ENCODE measurements around the gene PHKA2. TPM values are rescaled to one million over a fixed set of nuclear protein-coding genes. Genes with fewer than 3 reads are reported as not detected.

The PHKA2 gene
- total RNA-seq, 1 donor from 2014 or later: 22.0 TPM

DNA sequence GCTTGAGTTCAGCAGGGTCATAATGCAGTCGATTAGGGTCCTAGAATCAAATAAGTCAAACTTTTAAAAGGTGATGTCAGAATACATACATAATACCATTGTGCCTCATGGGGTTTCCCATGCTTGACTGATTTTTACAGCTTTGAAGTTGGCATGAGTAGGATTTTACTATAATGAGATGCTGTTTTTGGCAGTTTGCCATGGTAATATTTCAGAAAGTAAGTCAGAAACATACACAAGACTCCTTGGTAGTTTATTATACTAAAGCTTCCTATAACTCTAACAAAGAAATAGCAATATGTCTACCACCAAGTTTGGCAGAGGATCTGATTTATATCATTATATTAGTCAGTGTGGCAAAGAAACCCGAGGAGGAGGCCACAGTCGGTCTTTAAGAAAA is 45.2 kb downstream of the PHKA2 start:
- intact Hi-C loops (cut with micrococcal nuclease): no loop called here
- DNase-seq (ENCODE audit: low spot score): no peak
- H3K9me3 Mint-ChIP-seq: no peaks in the 10 kb centered on the region
- H3K4me3 Mint-ChIP-seq (ENCODE audit: low read depth): no peak overlapping the region
- peaks cover 6% of the 10 kb centered on the region for H3K36me3 Mint-ChIP-seq (ENCODE audit: low read depth)
- H3K27me3 Mint-ChIP-seq (ENCODE audit: low read depth): no peaks in the 10 kb centered on the region
- H3K27ac Mint-ChIP-seq: no peak overlapping the region
- no peaks in the 10 kb centered on the region for H3K4me1 Mint-ChIP-seq (ENCODE audit: low read depth)

DNA sequence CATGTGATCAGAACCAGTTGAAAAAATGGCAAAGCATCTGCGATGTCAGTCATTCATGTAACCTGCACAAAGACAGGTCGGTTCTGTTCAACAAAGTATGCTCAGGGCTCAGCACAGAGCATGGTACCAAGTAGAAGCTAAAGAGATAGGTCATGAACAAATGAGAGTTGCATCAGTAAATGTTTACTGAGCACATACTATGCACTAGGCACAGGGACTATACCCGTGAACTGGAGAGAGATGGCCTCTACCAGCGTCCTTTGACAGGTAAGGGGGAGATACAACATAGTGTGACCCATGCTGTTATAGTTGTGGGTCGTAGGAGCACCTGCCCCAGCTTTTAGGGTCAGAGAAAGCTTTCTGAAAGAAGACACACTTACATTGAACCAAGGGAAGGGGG is 46.7 kb downstream of the PHKA2 start:
- Mint-ChIP-seq H3K27ac (no peak overlapping the region), H3K27me3 (ENCODE audit: low read depth) (no peaks in the 10 kb centered on the region), H3K36me3 (ENCODE audit: low read depth) (peaks cover 6% of the 10 kb centered on the region), H3K4me1 (ENCODE audit: low read depth) (no peaks in the 10 kb centered on the region), H3K9me3 (no peaks in the 10 kb centered on the region), H3K4me3 (ENCODE audit: low read depth) (no peak overlapping the region)
- intact Hi-C loops (cut with micrococcal nuclease): no loop called here
- no peak for DNase-seq (ENCODE audit: low spot score)

DNA sequence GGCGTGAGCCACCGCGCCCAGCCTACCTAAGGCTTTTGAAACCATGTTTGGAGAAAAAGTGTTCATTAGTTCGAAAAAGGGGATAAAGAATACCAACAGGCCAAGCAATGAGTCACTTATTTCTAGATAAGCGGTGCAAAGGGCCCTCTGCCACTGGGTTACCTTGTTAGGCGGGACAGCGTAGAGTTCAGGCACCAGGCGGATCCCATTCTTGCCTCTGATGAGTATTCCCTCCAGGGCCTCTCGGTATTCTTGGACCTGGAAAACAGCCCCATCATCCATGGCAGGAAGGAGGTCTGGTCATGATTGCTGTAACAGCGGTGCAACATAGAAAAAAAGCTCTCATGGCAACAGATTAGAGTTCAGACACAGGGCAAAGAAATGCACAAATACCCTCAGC is 48.0 kb downstream of the PHKA2 start:
- Mint-ChIP-seq H3K9me3 (no peaks in the 10 kb centered on the region), H3K27ac (no peak overlapping the region), H3K4me3 (ENCODE audit: low read depth) (no peak overlapping the region), H3K36me3 (ENCODE audit: low read depth) (peaks cover 6% of the 10 kb centered on the region), H3K4me1 (ENCODE audit: low read depth) (no peaks in the 10 kb centered on the region), H3K27me3 (ENCODE audit: low read depth) (no peaks in the 10 kb centered on the region)
- DNase-seq (ENCODE audit: low spot score): no peak
- intact Hi-C loops (cut with micrococcal nuclease): no loop called here

DNA sequence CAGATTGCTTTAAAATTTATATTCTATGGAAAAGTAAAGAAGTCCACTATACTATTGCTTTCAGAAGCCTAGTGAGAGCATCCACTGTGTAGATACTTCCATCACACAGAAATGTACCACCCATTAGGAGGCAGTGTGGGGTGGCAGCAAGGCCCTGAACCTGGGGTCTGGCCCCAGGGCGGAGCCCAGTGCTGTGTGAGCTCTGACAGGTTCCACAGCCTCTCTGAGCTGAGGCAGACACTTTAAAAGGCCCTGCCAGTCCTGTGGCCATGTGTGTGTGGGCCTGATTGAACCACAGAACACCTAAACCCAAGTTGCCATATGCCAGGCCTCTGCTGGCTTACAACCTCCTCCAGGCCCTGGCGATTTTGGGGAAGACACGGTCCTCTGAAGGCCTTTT is 49.2 kb downstream of the PHKA2 start:
- Mint-ChIP-seq H3K27ac (no peak overlapping the region), H3K4me3 (ENCODE audit: low read depth) (no peak overlapping the region)
- intact Hi-C loops (cut with micrococcal nuclease): no loop called here

DNA sequence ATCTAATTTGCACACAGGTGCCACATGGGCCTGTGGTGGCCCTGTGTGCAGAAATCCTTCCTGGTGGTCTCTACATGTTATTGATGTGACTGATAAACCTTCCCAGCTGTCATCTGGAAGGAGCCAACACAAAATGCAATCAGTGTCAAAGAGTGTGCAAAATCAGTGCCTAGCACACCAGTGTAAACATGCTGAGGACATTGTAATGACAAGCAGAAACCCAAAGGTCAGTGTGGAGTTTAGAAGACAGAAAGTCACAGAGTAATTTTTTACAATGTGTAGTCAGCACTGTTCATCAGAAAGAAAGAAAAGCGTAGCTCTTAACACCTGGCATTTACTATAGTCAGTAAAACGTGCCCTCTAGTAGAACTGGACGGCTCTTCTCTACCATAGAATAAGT is 50.3 kb downstream of the PHKA2 start:
- intact Hi-C loops (cut with micrococcal nuclease): no loop called here
- Mint-ChIP-seq H3K36me3 (ENCODE audit: low read depth) (peaks cover 6% of the 10 kb centered on the region), H3K4me1 (ENCODE audit: low read depth) (no peaks in the 10 kb centered on the region), H3K27me3 (ENCODE audit: low read depth) (no peaks in the 10 kb centered on the region), H3K9me3 (no peaks in the 10 kb centered on the region), H3K27ac (no peak overlapping the region), H3K4me3 (ENCODE audit: low read depth) (no peak overlapping the region)
- no peak for DNase-seq (ENCODE audit: low spot score)

More for the DNA sequence above, 49.2 kb downstream of the PHKA2 start:
- no peak for DNase-seq (ENCODE audit: low spot score)
- Mint-ChIP-seq H3K9me3 (no peaks in the 10 kb centered on the region), H3K27me3 (ENCODE audit: low read depth) (no peaks in the 10 kb centered on the region), H3K36me3 (ENCODE audit: low read depth) (peaks cover 6% of the 10 kb centered on the region), H3K4me1 (ENCODE audit: low read depth) (no peaks in the 10 kb centered on the region)

DNA sequence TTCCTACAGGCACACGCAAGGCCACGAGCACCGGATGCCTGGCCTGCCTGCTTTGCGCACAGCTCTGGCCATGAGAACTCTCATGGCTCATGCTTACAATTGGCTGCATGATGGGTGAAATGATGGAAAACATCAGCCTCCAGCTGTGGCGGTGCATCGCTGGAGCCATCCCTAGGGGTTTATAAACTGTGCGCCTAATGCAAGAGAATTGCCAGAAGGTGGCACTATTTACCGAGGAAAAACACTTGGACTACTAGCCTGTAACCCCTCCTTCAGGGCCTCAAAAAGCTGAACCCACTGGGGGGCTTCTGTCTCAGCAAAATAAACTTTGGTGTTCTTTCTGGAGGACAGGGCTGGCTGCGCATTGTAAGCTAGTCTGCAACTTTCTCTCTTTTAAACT is 51.9 kb downstream of the PHKA2 start:
- DNase-seq (ENCODE audit: low spot score): no peak
- Mint-ChIP-seq H3K4me3 (ENCODE audit: low read depth) (no peak overlapping the region), H3K36me3 (ENCODE audit: low read depth) (no peaks in the 10 kb centered on the region), H3K27ac (no peak overlapping the region), H3K4me1 (ENCODE audit: low read depth) (no peaks in the 10 kb centered on the region), H3K27me3 (ENCODE audit: low read depth) (no peaks in the 10 kb centered on the region), H3K9me3 (no peaks in the 10 kb centered on the region)
- intact Hi-C loops (cut with micrococcal nuclease): no loop called here

DNA sequence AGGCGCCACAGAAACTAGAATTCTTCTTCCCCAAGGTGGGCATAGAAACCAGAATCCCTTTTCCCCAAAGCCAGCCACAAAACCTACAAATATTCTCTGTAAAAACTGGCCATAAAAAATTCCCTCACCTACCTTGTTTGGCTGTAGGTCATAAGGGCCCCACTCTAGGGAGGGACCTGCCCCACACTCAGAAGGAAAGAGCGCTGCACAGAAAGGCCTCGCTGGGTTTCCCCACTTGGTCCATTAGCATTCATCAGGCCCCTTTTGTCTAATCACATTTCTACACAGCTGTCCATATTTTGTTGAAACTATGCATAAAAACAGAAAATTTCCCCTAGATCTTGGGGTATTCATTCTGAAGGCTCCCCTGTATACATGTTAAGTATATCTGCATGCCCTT is 54.1 kb downstream of the PHKA2 start:
- no peaks in the 10 kb centered on the region for H3K9me3 Mint-ChIP-seq
- DNase-seq (ENCODE audit: low spot score): no peak
- peaks cover 7% of the 10 kb centered on the region for H3K36me3 Mint-ChIP-seq (ENCODE audit: low read depth)
- H3K4me1 Mint-ChIP-seq (ENCODE audit: low read depth): no peaks in the 10 kb centered on the region
- no peak overlapping the region for H3K4me3 Mint-ChIP-seq (ENCODE audit: low read depth)
- intact Hi-C loops (cut with micrococcal nuclease): no loop called here
- H3K27me3 Mint-ChIP-seq (ENCODE audit: low read depth): no peaks in the 10 kb centered on the region
- H3K27ac Mint-ChIP-seq: no peak overlapping the region

DNA sequence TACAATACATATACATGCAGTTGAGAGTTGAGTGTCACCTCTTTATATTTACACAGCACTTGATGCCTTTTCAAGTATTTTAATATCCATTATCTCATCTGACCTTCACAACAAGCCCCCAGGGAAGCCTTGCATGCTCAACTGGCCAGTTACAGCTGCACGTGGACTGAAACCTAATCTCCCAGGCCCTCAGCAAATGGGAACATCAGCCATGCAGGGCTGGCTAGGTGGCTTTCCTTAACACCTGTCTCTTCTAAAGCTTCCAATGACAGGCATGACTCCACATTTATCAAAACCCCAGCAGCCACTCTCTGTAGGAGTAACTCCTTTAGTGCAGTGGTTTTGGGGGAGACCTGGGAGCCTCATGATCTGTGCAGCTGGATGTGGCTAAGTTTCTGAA is 56.4 kb downstream of the PHKA2 start:
- no peak for DNase-seq (ENCODE audit: low spot score)
- Mint-ChIP-seq H3K4me3 (ENCODE audit: low read depth) (no peak overlapping the region), H3K27ac (no peak overlapping the region), H3K4me1 (ENCODE audit: low read depth) (no peaks in the 10 kb centered on the region), H3K36me3 (ENCODE audit: low read depth) (peaks cover 7% of the 10 kb centered on the region), H3K27me3 (ENCODE audit: low read depth) (no peaks in the 10 kb centered on the region), H3K9me3 (no peaks in the 10 kb centered on the region)
- intact Hi-C loops (cut with micrococcal nuclease): no loop called here

DNA sequence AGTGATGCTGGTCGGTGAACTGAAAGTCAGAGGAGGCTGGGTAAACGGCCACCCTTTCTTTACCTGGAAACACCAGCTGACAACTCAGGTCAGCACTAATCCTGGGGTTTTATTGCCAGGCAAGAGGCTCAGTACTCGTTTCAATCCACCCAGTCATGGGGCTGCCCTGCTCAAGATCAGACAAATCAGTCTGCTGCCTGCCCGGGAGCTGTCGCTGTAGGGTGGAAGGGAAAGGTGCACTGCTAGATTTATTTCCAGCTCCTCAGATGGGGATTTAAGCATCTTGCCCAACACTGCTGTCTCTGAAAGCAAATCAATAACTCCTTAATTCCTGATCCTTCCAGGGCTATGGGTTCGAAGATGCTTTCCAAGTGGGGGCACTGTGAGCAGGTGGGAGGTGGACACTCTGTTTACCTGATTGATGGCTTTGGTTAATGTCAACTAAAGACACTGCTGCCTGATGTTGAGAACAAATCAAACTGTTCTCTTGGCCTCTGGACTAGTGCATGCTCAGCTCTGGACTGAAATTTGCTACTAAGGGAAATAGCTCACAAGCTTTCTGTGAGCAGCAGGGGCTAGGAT is 59.3 kb downstream of the PHKA2 start:
- Mint-ChIP-seq H3K4me3 (ENCODE audit: low read depth) (no peak overlapping the region), H3K27me3 (ENCODE audit: low read depth) (no peaks in the 10 kb centered on the region), H3K27ac (no peak overlapping the region), H3K9me3 (no peaks in the 10 kb centered on the region), H3K36me3 (ENCODE audit: low read depth) (peaks cover 7% of the 10 kb centered on the region), H3K4me1 (ENCODE audit: low read depth) (no peaks in the 10 kb centered on the region)
- intact Hi-C loops (cut with micrococcal nuclease): no loop called here
- no peak for DNase-seq (ENCODE audit: low spot score)

DNA sequence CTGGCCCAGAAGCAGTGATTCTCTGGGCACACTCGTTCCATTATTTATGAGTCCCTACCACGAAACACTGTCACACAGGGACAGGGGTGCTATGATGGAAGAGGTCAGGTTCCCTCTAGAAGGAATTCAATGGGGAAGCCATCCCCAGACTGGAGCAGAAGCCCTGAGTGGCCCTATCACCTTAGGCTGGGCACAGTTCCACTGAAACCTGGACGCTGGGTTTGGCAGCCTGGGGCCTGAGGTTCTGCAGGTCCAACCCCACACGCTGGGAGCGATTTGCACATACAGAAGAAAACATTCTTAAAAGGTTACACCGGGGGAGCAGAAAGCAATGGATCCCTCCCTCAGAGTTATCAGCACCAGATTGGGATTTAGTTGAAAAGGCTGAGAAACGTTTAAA is 63.3 kb downstream of the PHKA2 start:
- Mint-ChIP-seq H3K27me3 (ENCODE audit: low read depth) (no peaks in the 10 kb centered on the region), H3K4me1 (ENCODE audit: low read depth) (no peaks in the 10 kb centered on the region), H3K4me3 (ENCODE audit: low read depth) (no peak overlapping the region), H3K27ac (no peak overlapping the region), H3K36me3 (ENCODE audit: low read depth) (peaks cover 25% of the 10 kb centered on the region), H3K9me3 (no peaks in the 10 kb centered on the region)
- no peak for DNase-seq (ENCODE audit: low spot score)
- intact Hi-C loops (cut with micrococcal nuclease): no loop called here

DNA sequence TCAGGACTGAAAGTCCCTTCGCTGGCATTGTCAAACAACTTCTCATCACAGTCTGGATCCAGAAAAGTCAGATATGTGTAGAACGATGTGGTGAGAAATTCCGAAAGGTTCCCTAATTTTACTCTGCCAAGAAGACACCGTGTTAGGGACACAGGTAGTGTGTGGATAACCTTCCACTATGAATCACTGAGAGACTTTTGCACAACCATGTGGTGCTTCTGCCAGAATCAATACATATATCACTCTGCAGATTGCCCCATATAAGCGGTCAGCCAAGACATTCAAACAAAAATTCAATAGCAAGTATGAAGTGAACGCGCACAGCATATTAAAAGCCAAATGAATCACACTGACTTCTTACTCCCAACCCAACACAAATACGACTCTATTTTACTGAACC is 63.8 kb downstream of the PHKA2 start:
- H3K9me3 Mint-ChIP-seq: no peaks in the 10 kb centered on the region

DNA sequence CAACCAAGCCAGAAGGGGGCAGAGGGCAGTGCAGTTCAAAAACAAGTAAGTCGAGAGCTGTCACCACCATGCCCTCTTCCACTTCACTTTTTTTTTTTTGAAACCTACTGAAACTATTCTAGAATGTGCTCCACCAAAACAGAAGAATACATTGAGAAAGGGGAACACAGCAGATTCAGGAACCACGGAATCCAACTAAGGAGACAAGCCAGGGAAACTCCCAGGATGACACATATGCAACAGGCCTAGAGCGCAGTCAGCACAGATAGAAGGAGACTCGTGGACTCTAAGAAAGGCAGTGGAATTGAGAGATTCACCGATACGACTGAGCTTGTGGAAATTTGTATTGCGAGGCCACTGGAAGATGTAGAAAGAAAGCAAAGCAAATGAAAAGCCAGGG is 66.1 kb downstream of the PHKA2 start:
- no peaks in the 10 kb centered on the region for H3K9me3 Mint-ChIP-seq
- H3K27ac Mint-ChIP-seq: no peak overlapping the region
- H3K4me3 Mint-ChIP-seq (ENCODE audit: low read depth): no peak overlapping the region
- peaks cover 28% of the 10 kb centered on the region for H3K36me3 Mint-ChIP-seq (ENCODE audit: low read depth)
- H3K27me3 Mint-ChIP-seq (ENCODE audit: low read depth): no peaks in the 10 kb centered on the region
- H3K4me1 Mint-ChIP-seq (ENCODE audit: low read depth): no peaks in the 10 kb centered on the region
- intact Hi-C loops (cut with micrococcal nuclease): no loop called here
- no peak for DNase-seq (ENCODE audit: low spot score)

More for the DNA sequence above, 63.8 kb downstream of the PHKA2 start:
- peaks cover 28% of the 10 kb centered on the region for H3K36me3 Mint-ChIP-seq (ENCODE audit: low read depth)
- intact Hi-C loops (cut with micrococcal nuclease): no loop called here
- H3K27ac Mint-ChIP-seq: no peak overlapping the region
- DNase-seq (ENCODE audit: low spot score): no peak
- no peaks in the 10 kb centered on the region for H3K27me3 Mint-ChIP-seq (ENCODE audit: low read depth)
- H3K4me1 Mint-ChIP-seq (ENCODE audit: low read depth): no peaks in the 10 kb centered on the region
- H3K4me3 Mint-ChIP-seq (ENCODE audit: low read depth): no peak overlapping the region

DNA sequence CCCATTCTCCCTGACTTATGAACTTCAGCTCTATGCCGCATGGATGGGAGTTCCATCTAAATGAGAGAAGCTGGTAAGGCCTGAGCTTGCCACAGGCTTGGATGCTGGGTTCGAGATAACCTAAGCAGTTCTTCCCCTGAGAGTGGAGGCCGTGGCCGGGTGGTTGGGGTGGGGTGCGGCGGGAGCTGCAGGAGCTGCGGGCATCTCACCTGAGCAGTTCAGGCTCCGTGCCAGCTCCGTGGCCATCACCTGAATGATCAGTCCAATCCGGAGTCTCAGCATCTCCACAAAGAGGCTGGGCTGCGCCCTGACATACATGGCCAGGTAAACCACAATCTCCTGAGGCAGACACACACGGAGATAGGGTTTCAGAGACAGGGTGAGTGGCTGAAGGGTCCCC is 77.6 kb downstream of the PHKA2 start:
- intact Hi-C loops (cut with micrococcal nuclease): no loop called here

DNA sequence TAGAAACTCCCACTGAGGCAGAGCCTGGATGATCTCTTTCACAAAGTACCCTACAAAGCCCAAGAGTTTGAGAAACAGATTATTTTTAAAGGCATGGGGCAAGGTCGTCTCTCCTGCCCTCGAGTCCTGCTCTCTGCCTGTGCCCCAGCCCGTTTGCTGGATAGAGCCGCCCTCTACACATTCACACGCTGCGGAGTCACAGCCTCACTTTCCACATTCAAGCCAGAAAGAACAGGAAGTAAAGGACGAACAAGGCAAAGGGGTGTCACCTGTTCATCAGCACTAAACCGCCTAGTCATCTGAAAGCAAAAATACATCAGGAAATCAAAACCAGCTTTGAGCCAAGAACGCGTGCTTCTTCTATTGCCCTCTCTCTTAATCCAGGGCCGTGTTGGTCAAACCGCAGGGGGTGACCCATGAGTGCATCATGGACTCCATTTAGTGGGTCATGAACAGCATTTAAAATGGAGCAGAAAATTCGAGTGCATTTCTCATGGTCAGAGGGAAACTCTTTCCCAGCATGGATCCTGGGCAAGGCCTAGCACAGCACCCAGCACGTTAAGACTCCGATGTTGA is 83.4 kb downstream of the PHKA2 start:
- Mint-ChIP-seq H3K9me3 (no peaks in the 10 kb centered on the region), H3K27ac (no peak overlapping the region), H3K27me3 (ENCODE audit: low read depth) (no peaks in the 10 kb centered on the region), H3K4me1 (ENCODE audit: low read depth) (no peaks in the 10 kb centered on the region), H3K36me3 (ENCODE audit: low read depth) (no peaks in the 10 kb centered on the region), H3K4me3 (ENCODE audit: low read depth) (no peak overlapping the region)
- intact Hi-C loops (cut with micrococcal nuclease): no loop called here
- no peak for DNase-seq (ENCODE audit: low spot score)

More for the DNA sequence above, 77.6 kb downstream of the PHKA2 start:
- Mint-ChIP-seq H3K4me3 (ENCODE audit: low read depth) (no peak overlapping the region), H3K27ac (no peak overlapping the region), H3K9me3 (no peaks in the 10 kb centered on the region), H3K27me3 (ENCODE audit: low read depth) (no peaks in the 10 kb centered on the region), H3K4me1 (ENCODE audit: low read depth) (no peaks in the 10 kb centered on the region), H3K36me3 (ENCODE audit: low read depth) (peaks cover 10% of the 10 kb centered on the region)
- DNase-seq (ENCODE audit: low spot score): no peak
